Superior temporal gyrus (tissue), 1 donor: ENCODE results near the gene KLF17.

Source experiments
- DNase-seq: peaks from one replicate; pipeline ENCODE4 v3.0.0-alpha.2; 2016; ENCODE audit errors: extremely low spot score

KLF17 gene, protein sequence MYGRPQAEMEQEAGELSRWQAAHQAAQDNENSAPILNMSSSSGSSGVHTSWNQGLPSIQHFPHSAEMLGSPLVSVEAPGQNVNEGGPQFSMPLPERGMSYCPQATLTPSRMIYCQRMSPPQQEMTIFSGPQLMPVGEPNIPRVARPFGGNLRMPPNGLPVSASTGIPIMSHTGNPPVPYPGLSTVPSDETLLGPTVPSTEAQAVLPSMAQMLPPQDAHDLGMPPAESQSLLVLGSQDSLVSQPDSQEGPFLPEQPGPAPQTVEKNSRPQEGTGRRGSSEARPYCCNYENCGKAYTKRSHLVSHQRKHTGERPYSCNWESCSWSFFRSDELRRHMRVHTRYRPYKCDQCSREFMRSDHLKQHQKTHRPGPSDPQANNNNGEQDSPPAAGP

DNA sequence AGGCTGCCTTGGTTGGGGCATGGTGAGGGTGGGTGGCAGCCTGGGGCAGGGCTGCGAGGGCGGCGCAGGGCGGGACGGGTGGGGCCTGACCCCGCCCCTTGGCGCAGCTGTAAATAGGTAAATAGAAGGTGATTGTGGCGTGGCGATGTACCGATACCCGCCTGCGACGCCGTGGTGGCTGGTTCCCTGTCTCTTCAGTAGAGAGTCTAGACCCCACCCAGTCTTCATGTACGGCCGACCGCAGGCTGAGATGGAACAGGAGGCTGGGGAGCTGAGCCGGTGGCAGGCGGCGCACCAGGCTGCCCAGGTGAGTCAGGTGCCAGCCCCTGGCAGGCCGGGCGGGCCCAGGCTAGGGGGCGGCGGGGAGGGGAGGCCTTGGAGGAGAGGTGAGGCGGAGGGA lies at the start of gene KLF17:
KLF17 (plus strand) TSS at position 140 of the 400 bp plus-strand sequence; CDS start at position 227, 87 bp downstream.
- DNase-seq, result no peak

DNA sequence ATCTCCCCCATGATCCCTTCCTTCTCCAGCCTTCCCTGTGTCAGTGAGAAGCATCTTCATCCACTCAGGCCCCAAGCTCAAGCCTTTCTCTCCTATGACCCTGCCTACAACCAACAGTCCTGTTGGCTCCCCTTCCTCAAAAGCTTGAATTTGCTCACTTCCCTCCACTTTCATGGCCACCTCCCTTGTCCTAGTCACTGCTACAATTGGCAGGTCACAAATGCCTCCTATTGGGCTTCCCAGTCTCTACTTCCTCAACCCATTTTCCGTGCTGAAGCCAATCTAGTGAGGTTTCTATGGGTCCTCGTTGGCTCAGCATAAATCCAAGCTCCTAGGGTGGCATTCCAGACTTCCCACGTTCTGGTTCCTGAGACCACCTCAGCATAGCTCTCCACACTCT lies 47.2 kb upstream of the KLF17 start:
- DNase-seq, result no peak

DNA sequence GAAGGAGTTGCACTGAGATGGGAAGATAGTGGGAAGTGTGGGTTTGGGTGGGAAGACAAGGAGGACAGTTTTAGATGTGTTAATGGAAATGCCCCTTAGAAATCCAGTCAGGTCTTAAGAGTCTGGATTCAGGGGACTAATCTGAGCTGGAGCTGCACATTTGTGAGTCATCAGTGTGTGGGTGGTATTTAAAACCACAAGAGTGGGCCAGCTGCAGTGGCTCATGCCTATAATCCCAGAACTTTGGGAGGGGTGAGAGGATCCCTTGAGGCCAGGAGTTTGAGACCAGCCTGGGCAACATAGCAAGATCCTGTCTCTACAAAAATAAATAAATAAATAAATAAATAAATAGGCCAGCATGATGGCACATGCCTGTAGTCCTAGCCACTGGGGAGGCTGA lies 46.4 kb upstream of the KLF17 start:
- DNase-seq, result peak; percentile 35

DNA sequence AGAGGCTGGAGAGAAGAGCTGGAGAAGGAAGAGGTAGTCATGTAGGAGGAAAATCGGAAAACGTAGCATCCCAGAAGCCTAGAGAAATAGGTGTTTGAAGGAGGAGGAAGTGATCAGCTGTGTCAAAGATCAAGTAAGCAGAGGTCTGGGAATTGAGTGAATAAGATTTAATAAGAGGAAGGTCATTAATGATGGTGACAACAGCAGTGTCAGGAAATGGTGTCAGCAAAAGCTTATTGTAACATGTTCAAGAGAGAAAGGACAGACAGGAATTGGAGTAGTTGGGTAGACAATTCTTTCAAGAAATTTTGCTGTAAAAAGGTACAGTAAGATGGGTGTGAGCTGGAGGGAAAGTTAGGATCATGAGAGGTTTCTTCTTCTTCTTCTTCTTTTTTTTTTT lies 45.8 kb upstream of the KLF17 start:
- no peak for DNase-seq

DNA sequence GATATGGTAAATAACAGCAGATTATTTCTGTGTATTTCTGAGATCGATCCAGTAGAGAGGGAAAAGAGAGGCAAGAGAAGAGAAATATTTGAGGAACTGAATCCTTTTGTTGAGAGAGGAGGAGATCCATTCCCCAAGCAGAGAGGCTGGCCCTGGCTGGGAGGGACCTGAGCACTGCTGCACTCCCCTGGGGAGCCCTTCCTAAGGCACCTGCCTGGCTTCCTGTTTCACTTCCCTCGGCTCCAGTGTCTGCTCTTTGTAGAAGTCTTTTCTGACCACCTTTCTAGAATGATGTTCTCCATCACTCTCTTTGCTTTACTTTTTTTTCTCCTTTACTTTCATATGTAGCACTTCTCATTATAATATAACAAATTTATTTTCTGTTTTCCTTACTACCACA lies 45.1 kb upstream of the KLF17 start:
- DNase-seq, result no peak

DNA sequence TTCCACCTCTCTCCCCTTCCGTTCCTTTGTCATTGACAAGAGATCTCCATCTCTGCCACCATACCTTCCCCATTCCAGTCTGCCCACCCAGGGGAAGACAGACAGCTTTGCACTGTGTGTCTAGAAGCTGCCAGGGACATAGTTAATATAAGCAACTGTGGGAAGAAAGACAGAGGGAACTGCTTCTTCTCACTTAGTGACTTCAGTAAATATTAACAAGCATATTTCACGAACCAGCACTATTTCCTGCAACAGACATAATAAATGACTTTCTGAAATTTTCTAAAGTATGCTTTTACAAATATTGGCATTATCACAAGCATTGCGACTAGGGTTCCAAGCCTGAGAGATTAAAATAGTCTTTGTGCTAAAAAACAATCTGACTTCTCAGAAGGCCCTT lies 44.2 kb upstream of the KLF17 start:
- no peak for DNase-seq

DNA sequence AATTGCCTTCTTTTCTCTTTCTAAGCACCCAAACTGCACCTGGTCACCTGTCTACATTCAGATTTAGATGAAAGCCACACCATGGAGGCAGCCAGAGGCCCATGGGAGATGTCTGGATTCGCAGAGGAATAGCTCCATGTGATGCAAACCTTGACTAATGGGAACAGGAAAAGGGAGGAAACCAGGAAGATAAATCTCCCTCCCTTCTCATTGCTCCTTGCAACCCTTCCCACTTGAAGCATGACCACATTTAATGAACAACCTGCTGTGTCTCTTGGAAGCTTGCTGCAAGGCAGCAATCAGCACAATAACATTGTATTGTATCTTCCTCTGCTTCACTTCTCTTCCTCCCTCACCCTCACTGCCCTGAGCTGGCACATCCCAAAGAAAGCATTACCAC lies 42.6 kb upstream of the KLF17 start:
- no peak for DNase-seq

DNA sequence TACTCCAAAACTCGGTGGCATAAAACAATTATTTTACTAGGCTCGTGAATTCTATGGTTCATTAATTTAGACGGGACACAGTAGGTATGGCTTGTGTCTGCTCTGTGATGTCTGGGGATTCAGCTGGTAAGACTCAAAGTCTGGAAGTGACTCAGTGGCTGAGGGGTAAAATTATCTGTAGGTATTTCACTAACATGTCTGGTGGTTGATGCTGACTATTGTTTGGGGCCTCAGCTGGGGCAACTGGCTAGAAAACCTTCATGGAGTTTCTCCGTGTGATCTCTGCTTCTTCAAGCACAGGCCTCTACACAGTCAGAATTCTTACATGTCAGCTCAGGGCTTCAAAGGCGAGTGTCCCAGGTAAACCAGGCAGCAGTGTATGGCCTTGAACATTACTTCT lies 41.2 kb upstream of the KLF17 start:
- DNase-seq, result no peak

DNA sequence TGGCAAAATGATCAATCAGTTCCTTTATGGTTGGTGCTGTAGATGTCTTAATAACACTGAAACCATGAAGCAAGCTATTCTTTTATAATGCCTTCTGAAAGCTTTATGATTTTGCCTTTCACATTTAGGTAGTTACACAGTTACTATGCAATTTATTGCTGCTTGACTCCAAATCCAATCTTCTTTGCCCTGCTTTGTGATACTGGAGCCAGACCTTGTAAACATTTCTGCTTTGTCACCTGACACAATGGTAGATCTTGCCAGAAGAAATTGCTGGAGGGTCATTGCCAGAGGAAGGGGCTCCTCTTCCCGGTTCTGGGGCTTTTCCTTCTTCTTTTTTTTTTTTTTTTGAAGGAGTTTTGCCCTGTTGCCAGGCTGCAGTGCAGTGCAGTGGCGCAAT lies 40.5 kb upstream of the KLF17 start:
- no peak for DNase-seq

DNA sequence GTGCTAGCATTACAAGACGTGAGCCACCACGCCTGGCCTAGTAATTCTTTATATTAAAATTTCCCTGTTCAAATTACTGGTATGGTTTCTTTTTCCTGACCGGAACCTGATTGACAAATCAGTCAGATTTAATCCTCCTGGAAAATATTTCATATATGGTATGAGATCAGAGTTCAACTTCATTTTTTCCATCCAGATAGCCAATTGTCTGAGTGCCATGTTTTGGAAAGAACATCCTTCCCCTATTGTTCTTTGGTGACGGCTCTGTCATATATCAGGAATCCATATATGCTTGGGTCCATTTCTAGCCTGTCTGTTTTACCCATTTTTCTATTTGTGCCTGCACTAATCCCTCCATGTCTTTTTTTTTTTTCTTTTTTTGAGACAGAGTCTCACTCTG lies 39.1 kb upstream of the KLF17 start:
- DNase-seq, result no peak

DNA sequence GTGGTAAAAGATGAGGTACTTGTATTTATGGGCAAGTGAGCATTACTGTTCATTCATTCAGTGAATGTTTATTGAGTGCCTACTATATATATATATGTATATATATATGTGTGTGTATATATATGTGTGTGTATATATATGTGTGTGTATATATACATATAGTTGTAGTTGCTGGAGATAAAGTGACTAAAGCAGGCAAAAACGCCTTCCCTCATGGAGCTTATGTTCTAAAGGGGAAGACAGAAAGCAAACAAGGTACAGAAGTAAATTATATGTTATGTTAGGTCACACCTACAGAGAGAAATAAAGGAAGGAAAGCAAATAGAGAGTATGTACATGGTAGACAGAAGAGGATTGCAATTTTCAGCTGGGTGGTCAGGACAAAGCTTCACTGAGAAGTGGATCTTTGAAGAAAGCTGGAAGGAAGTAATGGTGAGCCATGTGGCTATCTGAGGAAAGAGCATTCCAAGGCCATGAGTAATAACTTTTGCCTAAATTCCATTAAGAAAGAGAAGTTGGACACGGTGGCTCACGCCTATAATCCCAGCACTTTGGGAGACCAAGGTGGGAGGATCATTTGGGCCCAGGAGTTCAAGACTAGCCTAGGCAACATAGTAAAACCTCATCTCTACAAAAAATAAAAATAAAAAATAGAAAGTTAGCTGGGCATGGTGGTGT lies 33.5 kb upstream of the KLF17 start:
- no peak for DNase-seq

DNA sequence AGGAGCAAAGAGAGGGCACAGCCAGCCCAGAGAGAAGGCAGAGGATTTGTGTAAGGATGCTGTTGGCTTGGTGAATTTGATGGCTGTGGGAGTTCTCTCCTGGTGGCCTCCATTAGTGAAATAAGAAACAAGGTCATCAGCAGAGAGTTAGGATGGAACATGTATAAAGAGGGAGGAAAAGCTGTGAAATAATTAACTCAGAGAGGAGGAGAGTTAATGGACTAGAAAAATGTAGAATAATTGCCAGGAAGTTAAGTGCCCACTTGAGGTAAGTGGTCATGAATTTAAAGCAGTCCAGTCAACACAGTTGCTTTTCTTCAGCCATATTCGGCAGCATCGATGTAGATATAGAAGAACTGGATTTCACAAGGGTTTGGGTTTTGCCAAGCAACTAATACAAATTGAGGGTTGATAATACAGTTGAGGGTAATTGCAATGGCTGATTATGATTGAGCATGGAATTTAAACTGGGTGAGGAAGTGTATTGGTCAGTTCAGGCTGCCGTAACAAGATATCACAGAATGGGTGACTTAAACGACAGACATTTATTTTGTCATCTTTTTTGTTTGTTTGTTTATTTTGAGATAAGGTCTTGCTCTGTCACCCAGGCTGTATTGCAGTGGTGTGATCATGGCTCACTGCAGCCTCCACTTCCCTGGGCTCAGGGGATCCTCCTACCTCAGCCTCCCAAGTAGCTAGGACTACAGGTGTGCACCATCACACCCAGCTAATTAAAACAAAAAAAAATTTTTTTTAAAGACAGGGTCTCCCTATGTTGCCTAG lies 31.7 kb upstream of the KLF17 start:
- DNase-seq, result no peak

DNA sequence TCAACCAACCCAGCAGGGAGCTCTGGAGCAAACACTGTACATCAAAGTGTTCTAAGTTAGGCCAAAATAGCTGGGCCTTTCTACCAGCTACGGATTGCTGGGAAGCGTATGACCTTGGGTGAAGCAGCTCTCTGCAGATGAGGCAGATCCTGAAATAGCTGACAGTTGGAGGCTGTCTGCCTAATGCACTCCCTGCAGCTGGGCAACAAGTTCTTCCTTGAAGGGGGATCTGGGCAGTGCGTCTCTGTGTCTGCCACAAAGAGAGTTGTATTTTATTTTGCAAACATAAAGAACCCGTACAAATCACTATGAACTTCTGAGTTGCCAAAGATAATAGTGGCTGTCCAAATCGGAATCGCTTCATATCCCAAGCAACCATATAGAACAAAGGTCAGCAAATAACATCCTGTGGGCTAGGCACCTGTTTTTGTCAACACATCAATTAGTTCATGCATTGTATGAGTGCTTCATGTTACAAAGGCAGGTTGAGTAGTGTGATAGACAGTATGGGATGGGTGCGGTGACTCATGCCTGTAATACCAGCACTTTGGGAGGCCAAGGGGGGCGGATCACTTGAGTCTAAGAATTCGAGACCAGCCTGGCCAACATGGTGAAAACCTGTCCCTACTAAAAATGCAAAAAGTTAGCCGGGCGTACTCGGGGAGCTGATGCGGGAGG lies 29.1 kb upstream of the KLF17 start:
- DNase-seq, result no peak

DNA sequence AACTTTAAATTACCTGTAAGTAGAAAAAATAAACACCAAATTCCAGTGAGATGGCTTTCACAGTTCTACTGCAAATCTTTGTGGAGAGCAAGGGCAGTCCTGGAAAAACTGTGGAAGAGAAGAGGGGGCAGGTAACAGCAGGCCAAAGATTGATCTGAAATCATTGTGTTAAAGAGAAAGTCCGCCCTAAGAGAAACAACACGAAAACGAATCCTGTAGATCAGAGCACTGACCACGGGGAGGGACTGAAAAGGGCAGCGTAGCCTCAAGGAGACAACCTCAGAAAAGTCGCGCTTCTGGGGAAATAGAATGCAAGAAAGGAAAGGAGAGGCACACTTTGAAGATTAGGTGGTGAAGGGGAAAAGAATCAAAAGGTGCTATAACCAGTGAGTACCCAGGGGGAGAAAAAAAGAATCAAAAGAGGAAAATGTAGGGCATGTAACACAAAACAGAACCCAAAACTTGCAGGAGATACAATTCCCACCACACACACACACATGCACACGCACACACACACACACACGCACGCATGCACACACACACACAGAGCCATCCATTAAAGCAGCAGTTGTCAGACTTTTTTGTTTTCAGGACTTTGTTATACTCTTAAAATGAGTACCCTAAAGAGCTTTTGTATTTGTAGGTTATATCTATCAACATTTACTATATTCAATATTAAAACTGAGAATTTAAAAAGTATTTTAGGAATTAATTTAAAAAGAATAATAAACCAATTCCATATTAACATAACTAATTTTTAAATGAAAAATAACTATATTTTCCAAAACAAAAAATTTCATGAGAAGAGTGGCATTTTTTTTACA lies 28.0 kb upstream of the KLF17 start:
- no peak for DNase-seq

DNA sequence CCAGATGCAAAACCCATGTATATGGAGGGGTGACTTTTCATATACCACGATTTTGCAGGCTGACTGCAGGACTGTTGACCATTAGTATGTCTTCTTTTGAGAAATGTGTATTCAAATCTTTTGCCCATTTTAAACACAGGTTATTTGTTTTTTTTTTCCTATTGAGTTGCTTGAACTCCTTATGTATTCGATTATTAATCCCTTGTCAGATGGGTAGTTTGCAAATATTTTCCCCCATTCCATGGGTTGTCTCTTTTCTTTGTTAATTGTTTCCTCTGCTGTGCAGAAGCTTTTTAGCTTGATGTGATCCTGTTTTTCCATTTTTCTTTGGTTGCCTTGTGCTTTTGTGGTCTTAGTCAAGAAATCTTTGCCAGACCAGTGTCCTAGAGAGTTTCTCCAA lies 24.6 kb upstream of the KLF17 start:
- no peak for DNase-seq

DNA sequence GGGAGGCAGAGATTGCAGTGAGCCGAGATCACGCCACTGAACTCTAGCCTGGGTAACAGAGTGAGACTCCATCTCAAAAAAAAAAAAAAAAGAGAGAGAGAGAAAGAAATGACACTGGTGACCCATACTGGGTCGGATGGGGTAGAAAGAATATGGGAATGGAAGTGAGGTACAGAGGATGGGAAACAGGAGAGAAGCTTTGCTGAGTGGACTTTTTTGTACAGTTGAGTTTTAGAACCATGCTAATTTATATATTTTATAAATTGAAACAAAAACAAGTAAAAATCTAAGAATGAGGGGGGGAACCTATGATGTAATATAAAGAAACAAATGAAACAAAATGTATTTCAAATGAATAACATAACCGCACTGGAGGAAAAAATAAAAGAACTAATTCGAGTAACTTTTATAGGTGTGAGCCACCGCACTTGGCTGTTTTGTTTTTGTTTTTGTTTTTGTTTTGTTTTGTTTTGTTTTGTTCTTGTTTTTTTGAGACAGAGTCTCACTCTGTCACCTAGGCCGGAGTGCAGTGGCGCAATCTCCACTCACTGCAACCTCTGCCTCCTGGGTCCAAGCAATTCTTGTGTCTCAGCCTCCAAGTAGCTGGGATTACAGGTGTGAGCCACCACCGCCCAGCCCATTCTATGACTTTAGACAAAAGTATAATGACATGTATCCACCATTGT lies 18.3 kb upstream of the KLF17 start:
- no peak for DNase-seq

DNA sequence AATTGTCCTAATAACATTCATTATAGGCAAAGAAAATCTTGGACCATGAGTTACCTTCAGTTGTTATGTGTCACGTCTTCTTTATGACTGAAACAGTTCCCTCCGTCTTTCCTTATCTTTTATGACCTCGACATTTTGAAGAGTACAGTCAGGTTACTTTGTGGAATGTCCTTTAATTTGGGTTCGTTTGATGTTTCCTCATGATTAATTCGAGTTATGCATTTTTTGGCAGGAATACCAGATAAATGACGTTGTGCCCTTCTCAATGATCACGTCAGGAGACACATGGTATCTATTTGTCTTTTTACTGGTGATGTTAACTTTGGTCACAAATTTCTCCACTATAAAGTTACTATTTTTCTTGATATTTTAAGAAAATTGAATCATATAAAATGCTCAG lies 17.3 kb upstream of the KLF17 start:
- DNase-seq, result no peak

DNA sequence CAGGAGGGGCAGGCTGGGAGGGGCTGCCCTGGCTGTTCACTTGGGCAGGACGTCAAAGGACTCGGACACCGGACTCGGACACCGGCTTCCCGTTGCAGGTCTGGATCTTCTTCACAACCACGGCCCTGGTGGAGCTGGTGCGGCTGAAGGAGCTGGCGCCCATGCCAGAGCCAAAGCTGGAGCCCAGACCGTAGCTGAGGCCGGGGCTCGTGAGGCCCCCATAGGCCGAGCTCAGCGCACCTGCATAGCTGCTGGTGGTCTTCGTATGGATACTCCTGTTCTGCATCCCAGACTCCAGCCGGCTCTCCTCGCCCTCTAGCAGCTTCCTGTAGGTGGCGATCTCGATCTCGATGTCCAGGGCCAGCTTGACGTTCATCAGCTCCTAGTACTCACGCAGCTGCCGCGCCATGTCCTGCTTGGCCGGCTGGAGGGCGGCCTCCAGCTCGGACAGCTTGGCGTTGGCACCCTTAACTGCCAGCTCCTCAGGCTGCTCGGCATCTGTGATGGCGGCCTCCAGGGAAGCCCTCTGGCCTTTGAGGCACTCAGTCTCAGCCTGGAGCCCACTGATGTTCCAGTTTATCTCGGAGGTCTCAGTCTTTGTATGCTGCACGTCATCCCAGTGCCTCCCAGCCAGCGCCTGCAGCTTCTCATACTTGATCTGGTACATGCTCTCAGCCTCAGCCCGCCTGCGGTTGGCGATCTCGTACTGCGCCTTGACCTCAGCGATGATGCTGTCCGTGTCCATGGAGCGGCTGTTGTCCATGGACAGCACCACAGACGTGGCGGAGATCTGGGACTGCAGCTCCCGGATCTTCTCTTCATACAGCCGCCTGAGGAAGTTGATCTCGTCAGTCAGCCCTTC lies 15.1 kb upstream of the KLF17 start:
- no peak for DNase-seq

DNA sequence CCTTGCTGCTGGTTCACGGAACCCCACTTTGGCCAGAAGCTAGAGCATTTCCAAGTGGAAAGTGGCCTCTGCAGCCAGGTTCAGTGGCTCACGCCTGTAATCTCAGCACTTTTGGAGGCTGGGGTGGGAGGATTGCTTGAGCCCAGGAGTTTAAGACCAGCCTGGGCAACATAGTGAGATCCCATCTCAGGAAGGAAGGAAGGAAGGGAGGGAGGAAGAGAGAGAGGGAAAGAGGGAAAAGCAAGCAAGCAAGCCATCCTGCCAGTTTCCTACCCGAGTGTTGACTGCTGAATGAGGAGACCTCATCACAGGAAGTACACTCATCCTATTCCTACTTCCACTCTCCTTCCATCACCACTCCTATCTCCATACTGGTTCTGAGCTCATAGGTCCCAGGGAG lies 12.8 kb upstream of the KLF17 start:
- no peak for DNase-seq

DNA sequence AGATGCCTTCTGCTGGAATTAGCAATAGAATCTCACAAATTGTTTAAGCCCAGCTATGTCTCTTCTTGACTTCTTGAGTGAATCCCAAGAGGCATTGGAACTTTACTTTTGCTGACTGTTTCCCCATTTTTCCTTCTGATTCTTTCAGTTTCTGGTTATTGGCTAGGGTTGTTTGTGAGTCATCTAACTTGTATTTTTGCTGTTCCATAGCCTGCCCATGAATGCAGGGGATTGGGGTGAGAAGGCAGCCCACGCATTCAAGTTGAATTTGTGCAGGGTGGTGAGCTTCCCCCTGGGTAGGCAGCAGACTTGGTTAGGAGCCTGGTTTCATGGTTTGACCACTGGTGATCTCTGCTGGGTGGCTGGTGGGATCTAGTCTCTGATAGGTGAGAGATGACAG lies 10.4 kb upstream of the KLF17 start:
- DNase-seq, result no peak
